Loucy (cell line): ENCODE data around the gene SMOC2.

Experiments
- H2AFZ ChIP-seq: fragments of 200-600 bp; sonication (generic); 2 replicates; pipeline ENCODE4 v1.6.0; 2016; ENCODE audit warnings: antibody characterized with exemption, mild to moderate bottlenecking, low read length, moderate library complexity
- H3F3A ChIP-seq: fragments of 200-600 bp; 2 replicates; pipeline ENCODE4 v1.6.0; 2016; ENCODE audit warnings: antibody characterized with exemption, low read depth, mild to moderate bottlenecking
- H3K27me3 ChIP-seq: fragments of 200-600 bp; sonication (generic); 2 replicates; pipeline ENCODE4 v1.6.1; 2014; ENCODE audit warnings: low read length, mild to moderate bottlenecking; ENCODE audit not compliant: insufficient read depth, poor library complexity, severe bottlenecking
- H3K36me3 ChIP-seq: fragments of 200-600 bp; sonication (generic); 2 replicates; pipeline ENCODE4 v1.6.1; 2016; ENCODE audit warnings: low read length; ENCODE audit not compliant: insufficient read depth
- H3K4me1 ChIP-seq: fragments of 200-600 bp; sonication (generic); 2 replicates; pipeline ENCODE4 v1.5.1; 2014; ENCODE audit warnings: low read length, mild to moderate bottlenecking; ENCODE audit not compliant: insufficient read depth, poor library complexity, severe bottlenecking
- H3K4me2 ChIP-seq: fragments of 200-600 bp; sonication (generic); 2 replicates; pipeline ENCODE4 v1.6.0; 2014; ENCODE audit warnings: antibody characterized with exemption, low read length, low read depth, mild to moderate bottlenecking; ENCODE audit not compliant: poor library complexity, severe bottlenecking
- H3K4me3 ChIP-seq: fragments of 200-600 bp; sonication (generic); 2 replicates; pipeline ENCODE4 v1.5.1; 2014; ENCODE audit warnings: low read length, mild to moderate bottlenecking, mixed read lengths; ENCODE audit not compliant: poor library complexity, severe bottlenecking
- H3K79me2 ChIP-seq: fragments of 200-600 bp; sonication (generic); 2 replicates; pipeline ENCODE4 v1.6.1; 2014; ENCODE audit warnings: low read length; ENCODE audit not compliant: insufficient read depth
- H3K9ac ChIP-seq: fragments of 200-600 bp; sonication (generic); 2 replicates; pipeline ENCODE4 v1.6.0; 2014; ENCODE audit warnings: mild to moderate bottlenecking, low read depth, low read length, moderate library complexity; ENCODE audit not compliant: poor library complexity, severe bottlenecking
- H3K9me2 ChIP-seq: fragments of 200-600 bp; sonication (generic); replicated peaks from 2 replicates; pipeline ENCODE4 v1.6.1; 2016; ENCODE audit warnings: low read depth, low read length, mixed read lengths
- H3K9me3 ChIP-seq: fragments of 200-600 bp; sonication (generic); 2 replicates; pipeline ENCODE4 v1.6.1; 2014; ENCODE audit warnings: mild to moderate bottlenecking, antibody characterized with exemption, low read length, low read depth; ENCODE audit not compliant: insufficient read depth
- H4K20me1 ChIP-seq: fragments of 200-600 bp; sonication (generic); 2 replicates; pipeline ENCODE4 v1.6.0; 2014; ENCODE audit warnings: antibody characterized with exemption, low read length, mild to moderate bottlenecking; ENCODE audit not compliant: insufficient read depth, poor library complexity, severe bottlenecking
- CTCF ChIP-seq: fragments of 200-600 bp; sonication (generic); conservative IDR thresholded peaks from 2 replicates; pipeline ENCODE4 v1.5.1; 2014; ENCODE audit warnings: mild to moderate bottlenecking, antibody characterized with exemption, low read length
- EZH2phosphoT487 ChIP-seq: fragments of 200-600 bp; IDR thresholded peaks from 2 replicates; pipeline ENCODE4 v1.6.1; 2018; ENCODE audit warnings: antibody characterized with exemption, mild to moderate bottlenecking, moderate library complexity, borderline replicate concordance

The SMOC2 gene

GRCh38 chr6:168632694-168633093 is 191.7 kb downstream of the SMOC2 start:
- H2AFZ ChIP-seq = no peak overlapping the region
- no peaks in the 10 kb centered on the region for H4K20me1 ChIP-seq
- no peaks in the 10 kb centered on the region for H3K9me2 ChIP-seq
- no peak overlapping the region for H3K4me3 ChIP-seq
- peaks cover 11% of the 10 kb centered on the region; the same call in 1 of the 2 replicates for H3K9me3 ChIP-seq
- no peaks in the 10 kb centered on the region for H3F3A ChIP-seq
- H3K9ac ChIP-seq = no peak overlapping the region
- H3K27me3 ChIP-seq = no peaks in the 10 kb centered on the region
- H3K4me2 ChIP-seq = no peak overlapping the region
- no peaks in the 10 kb centered on the region for H3K36me3 ChIP-seq
- TF ChIP-seq CTCF = no peak
- no peak for TF ChIP-seq EZH2phosphoT487
- no peaks in the 10 kb centered on the region for H3K4me1 ChIP-seq
- H3K79me2 ChIP-seq = no peaks in the 10 kb centered on the region

GRCh38 chr6:168634541-168635328 is 193.8 kb downstream of the SMOC2 start:
- Histone ChIP-seq H2AFZ (no peak overlapping the region), H3K4me3 (no peak overlapping the region), H3K9me3 (peaks cover 10% of the 10 kb centered on the region; the same call in 1 of the 2 replicates), H3K9me2 (no peaks in the 10 kb centered on the region), H3K4me1 (no peaks in the 10 kb centered on the region), H4K20me1 (no peaks in the 10 kb centered on the region), H3K27me3 (no peaks in the 10 kb centered on the region), H3F3A (no peaks in the 10 kb centered on the region), H3K4me2 (no peak overlapping the region), H3K36me3 (no peaks in the 10 kb centered on the region), H3K9ac (no peak overlapping the region), H3K79me2 (no peaks in the 10 kb centered on the region)
- TF ChIP-seq EZH2phosphoT487 = no peak
- no peak for TF ChIP-seq CTCF

- Histone ChIP-seq H3K36me3 (no peaks in the 10 kb centered on the region), H3K4me2 (no peak overlapping the region), H3K79me2 (no peaks in the 10 kb centered on the region), H2AFZ (no peak overlapping the region), H3F3A (no peaks in the 10 kb centered on the region), H3K9me2 (no peaks in the 10 kb centered on the region), H3K4me3 (no peak overlapping the region), H4K20me1 (no peaks in the 10 kb centered on the region), H3K9ac (no peak overlapping the region), H3K4me1 (no peaks in the 10 kb centered on the region), H3K9me3 (peaks cover 10% of the 10 kb centered on the region; the same call in 1 of the 2 replicates), H3K27me3 (no peaks in the 10 kb centered on the region)
- TF ChIP-seq EZH2phosphoT487 = no peak
- TF ChIP-seq CTCF = no peak
Measured at GRCh38 chr6:168636147-168637004, 195.4 kb downstream of the SMOC2 start.
